ENCODE data around the gene KCNIP1. TPM values are rescaled to one million over a fixed set of nuclear protein-coding genes. Genes with fewer than 3 reads are reported as not detected.

The KCNIP1 gene
- total and polyA plus RNA-seq, 9 of the 15 experiments (the other 6 are each of a cell fraction or from before 2014, with no cell fraction given) = not detected

DNA sequence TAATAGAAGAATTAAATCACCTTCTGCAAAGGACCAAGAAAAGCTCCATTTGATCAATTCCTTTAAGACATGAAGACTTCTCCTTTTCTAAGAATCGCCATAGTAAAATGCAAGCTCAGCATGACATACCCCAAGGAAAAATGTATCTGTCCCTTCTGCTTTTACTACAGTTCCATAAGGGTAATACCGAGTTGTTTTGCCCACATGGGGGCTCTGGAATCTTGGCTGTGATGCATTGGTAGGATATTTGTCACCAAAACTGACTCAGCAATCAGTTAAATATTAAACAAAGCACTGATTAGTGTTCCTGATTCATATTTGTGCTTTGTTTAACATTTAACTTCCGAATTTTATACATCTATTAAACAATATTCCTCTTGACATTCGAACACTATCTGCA, 24.3 kb upstream of the KCNIP1 start:
- ChIA-PET POLR2A (no interaction called here), CTCF (ENCODE audit: low intra/inter-chr PET ratio) (no interaction called here)
- Histone ChIP-seq H3K27me3 (ENCODE audit: control insufficient read depth in 2 of 2, insufficient read depth in 2 of 2, low read length in 2 of 2) (peaks cover 0 to 5% of the 10 kb centered on the region in 2 experiments; a peak in 1 of 5 replicates), H2AFZ (ENCODE audit: low read depth, low read length) (no peak overlapping the region), H3K9ac (ENCODE audit: insufficient read depth in 1 of 2, low read depth in 2 of 2, low read length in 2 of 2) (no peak overlapping the region), H3K79me2 (ENCODE audit: control insufficient read depth, insufficient read depth, low read length) (no peaks in the 10 kb centered on the region), H3K4me1 (replicated peaks in 1 of 2; ENCODE audit: control insufficient read depth in 2 of 2, insufficient read depth in 2 of 2, low read length in 2 of 2) (no peaks in the 10 kb centered on the region), H3K4me2 (ENCODE audit: insufficient read depth, low read length) (no peak overlapping the region), H3K9me3 (replicated peaks; ENCODE audit: control insufficient read depth, insufficient read depth, low read depth, low read length) (no peaks in the 10 kb centered on the region), H3K27ac (ENCODE audit: extremely low read depth, low read depth, low read length) (no peak overlapping the region), H4K20me1 (replicated peaks; ENCODE audit: control insufficient read depth, insufficient read depth, low read length) (0 out of 2 replicates have a peak, but pooled peaks cover 3% of the 10 kb centered on the region), H3K4me3 (no peak overlapping the region), H3K9me1 (ENCODE audit: control insufficient read depth, insufficient read depth, low read length) (no peaks in the 10 kb centered on the region), H3K36me3 (ENCODE audit: control insufficient read depth, insufficient read depth, low read length) (no peaks in the 10 kb centered on the region)
- 1% methylated on average over 4 of the region's 4 CpGs for WGBS (ENCODE audit: insufficient coverage, low coverage, missing lambda C conversion rate)
- ATAC-seq (no peak), DNase-seq (ENCODE audit: extremely low read depth in 1 of 4, low spot score in 3 of 4) (no peak), FAIRE-seq (no peak)
- intact Hi-C loops (cut with micrococcal nuclease) = no loop called here
- in situ Hi-C loops (cut with MboI) = no loop called here
- peak; percentile 44 for TF ChIP-seq MAFG (tag; conservative IDR thresholded peaks at IDR 0.05)
- TF ChIP-seq MAFK (IDR thresholded peaks at IDR 0.05; ENCODE audit: low read length) = peak; percentile 26; the same call in 1 of the 2 replicates
- TF ChIP-seq C11orf30 (IDR thresholded peaks at IDR 0.05; ENCODE audit: low read depth) = peak; percentile 52
- peak; percentile 66 for TF ChIP-seq MAFF (IDR thresholded peaks at IDR 0.05; ENCODE audit: low read length)
- peak; percentile 76 for TF ChIP-seq ZNF316 (IDR thresholded peaks at IDR 0.05)
- no peak for TF ChIP-seq KLF10 (CRISPR knock-in tag; IDR thresholded peaks at IDR 0.05)
- TF ChIP-seq GATAD2B (IDR thresholded peaks at IDR 0.05; ENCODE audit: borderline replicate concordance) = no peak
- no TSS peak for BruUV-seq (replicated peaks)

DNA sequence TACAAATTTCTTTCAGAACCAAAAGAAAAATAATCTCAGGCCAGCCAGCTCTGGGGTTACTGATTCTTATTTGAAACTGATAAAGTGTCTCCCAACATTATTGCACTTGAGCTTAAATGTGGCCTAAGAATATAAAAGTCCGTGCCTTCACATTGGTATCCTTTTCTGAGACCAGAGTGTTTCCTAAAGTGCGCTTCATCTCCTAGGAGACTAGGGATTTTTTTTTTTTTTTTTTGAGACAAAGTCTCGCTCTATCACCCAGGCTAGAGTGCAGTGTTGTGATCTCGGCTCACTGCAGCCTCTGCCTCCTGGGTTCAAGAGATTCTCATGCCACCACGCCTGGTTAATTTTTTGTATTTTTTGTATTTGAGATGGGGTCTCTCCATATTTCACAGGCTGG, 23.6 kb upstream of the KCNIP1 start:
- ATAC-seq (no peak), FAIRE-seq (no peak), DNase-seq (ENCODE audit: extremely low read depth in 1 of 4, low spot score in 3 of 4) (no peak)
- no peak overlapping the region for H3K27ac ChIP-seq (ENCODE audit: extremely low read depth, low read depth, low read length)
- H3K27me3 ChIP-seq (ENCODE audit: control insufficient read depth in 2 of 2, insufficient read depth in 2 of 2, low read length in 2 of 2) = peaks cover 0 to 5% of the 10 kb centered on the region in 2 experiments; a peak in 1 of 5 replicates
- ChIA-PET CTCF (ENCODE audit: low intra/inter-chr PET ratio) (no interaction called here), POLR2A (no interaction called here)
- no peak overlapping the region for H3K4me3 ChIP-seq
- H2AFZ ChIP-seq (ENCODE audit: low read depth, low read length) = no peak overlapping the region
- in situ Hi-C loops (cut with MboI) = no loop called here
- 0 out of 2 replicates have a peak, but pooled peaks cover 3% of the 10 kb centered on the region for H4K20me1 ChIP-seq (replicated peaks; ENCODE audit: control insufficient read depth, insufficient read depth, low read length)
- H3K9me3 ChIP-seq (replicated peaks; ENCODE audit: control insufficient read depth, insufficient read depth, low read depth, low read length) = no peaks in the 10 kb centered on the region
- no peak overlapping the region for H3K9ac ChIP-seq (ENCODE audit: insufficient read depth in 1 of 2, low read depth in 2 of 2, low read length in 2 of 2)
- no peaks in the 10 kb centered on the region for H3K79me2 ChIP-seq (ENCODE audit: control insufficient read depth, insufficient read depth, low read length)
- H3K36me3 ChIP-seq (ENCODE audit: control insufficient read depth, insufficient read depth, low read length) = no peaks in the 10 kb centered on the region
- WGBS (ENCODE audit: insufficient coverage, low coverage, missing lambda C conversion rate) = 0% methylated on average over 5 of the region's 5 CpGs
- H3K9me1 ChIP-seq (ENCODE audit: control insufficient read depth, insufficient read depth, low read length) = no peaks in the 10 kb centered on the region
- intact Hi-C loops (cut with micrococcal nuclease) = no loop called here
- no peak overlapping the region for H3K4me2 ChIP-seq (ENCODE audit: insufficient read depth, low read length)
- no peaks in the 10 kb centered on the region for H3K4me1 ChIP-seq (replicated peaks in 1 of 2; ENCODE audit: control insufficient read depth in 2 of 2, insufficient read depth in 2 of 2, low read length in 2 of 2)
- BruUV-seq (replicated peaks) = no TSS peak
- TF ChIP-seq NCOA6 (IDR thresholded peaks at IDR 0.05) (no peak), POLR2A (conservative IDR thresholded peaks at IDR 0.05) (no peak), GABPB1 (CRISPR knock-in tag; IDR thresholded peaks at IDR 0.05) (no peak), COPS2 (conservative IDR thresholded peaks at IDR 0.05) (no peak), TBP (optimal IDR thresholded peaks at IDR 0.05; ENCODE audit: low read depth, low read length) (no peak), ZNF583 (CRISPR knock-in tag; IDR thresholded peaks at IDR 0.05) (no peak), NR2C1 (IDR thresholded peaks at IDR 0.05) (no peak), NR2C1 (tag; IDR thresholded peaks at IDR 0.05) (no peak), PHF21A (IDR thresholded peaks at IDR 0.05; ENCODE audit: borderline replicate concordance, low read depth) (no peak), ZNF699 (CRISPR knock-in tag; IDR thresholded peaks at IDR 0.05; ENCODE audit: insufficient replicate concordance) (no peak), RB1 (IDR thresholded peaks at IDR 0.05; ENCODE audit: low read depth) (no peak)
- TF ChIP-seq, protein P1, sequence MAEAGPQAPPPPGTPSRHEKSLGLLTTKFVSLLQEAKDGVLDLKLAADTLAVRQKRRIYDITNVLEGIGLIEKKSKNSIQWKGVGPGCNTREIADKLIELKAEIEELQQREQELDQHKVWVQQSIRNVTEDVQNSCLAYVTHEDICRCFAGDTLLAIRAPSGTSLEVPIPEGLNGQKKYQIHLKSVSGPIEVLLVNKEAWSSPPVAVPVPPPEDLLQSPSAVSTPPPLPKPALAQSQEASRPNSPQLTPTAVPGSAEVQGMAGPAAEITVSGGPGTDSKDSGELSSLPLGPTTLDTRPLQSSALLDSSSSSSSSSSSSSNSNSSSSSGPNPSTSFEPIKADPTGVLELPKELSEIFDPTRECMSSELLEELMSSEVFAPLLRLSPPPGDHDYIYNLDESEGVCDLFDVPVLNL (CRISPR knock-in tag; IDR thresholded peaks at IDR 0.05; ENCODE audit: low read depth) = no peak
- TF ChIP-seq, protein P2, sequence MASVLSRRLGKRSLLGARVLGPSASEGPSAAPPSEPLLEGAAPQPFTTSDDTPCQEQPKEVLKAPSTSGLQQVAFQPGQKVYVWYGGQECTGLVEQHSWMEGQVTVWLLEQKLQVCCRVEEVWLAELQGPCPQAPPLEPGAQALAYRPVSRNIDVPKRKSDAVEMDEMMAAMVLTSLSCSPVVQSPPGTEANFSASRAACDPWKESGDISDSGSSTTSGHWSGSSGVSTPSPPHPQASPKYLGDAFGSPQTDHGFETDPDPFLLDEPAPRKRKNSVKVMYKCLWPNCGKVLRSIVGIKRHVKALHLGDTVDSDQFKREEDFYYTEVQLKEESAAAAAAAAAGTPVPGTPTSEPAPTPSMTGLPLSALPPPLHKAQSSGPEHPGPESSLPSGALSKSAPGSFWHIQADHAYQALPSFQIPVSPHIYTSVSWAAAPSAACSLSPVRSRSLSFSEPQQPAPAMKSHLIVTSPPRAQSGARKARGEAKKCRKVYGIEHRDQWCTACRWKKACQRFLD (CRISPR knock-in tag; IDR thresholded peaks at IDR 0.05) = no peak
